SU-DHL-6 (cell line): ENCODE data around the gene PTPRE.

Experiments used
- H2AFZ ChIP-seq: fragments of 200-600 bp; sonication (generic); 2 replicates; pipeline ENCODE4 v1.6.1; 2014; ENCODE audit warnings: low read depth, mild to moderate bottlenecking, moderate library complexity, mixed read lengths, antibody characterized with exemption, low read length; ENCODE audit not compliant: severe bottlenecking
- H3F3A ChIP-seq: fragments of 200-600 bp; shearing (Covaris generic); 2 replicates; pipeline ENCODE4 v1.6.0; 2016; ENCODE audit warnings: antibody characterized with exemption, mild to moderate bottlenecking; ENCODE audit not compliant: insufficient read depth
- H3K27ac ChIP-seq: fragments of 200-600 bp; sonication (generic); 2 replicates; pipeline ENCODE4 v1.5.1; 2016; ENCODE audit warnings: low read depth, mild to moderate bottlenecking, low read length, moderate library complexity, mixed read lengths
- H3K27me3 ChIP-seq: fragments of 200-600 bp; sonication (generic), shearing (Covaris generic); 2 replicates; pipeline ENCODE4 v1.6.0; 2014; ENCODE audit warnings: mild to moderate bottlenecking, low read length
- H3K36me3 ChIP-seq: fragments of 200-600 bp; sonication (generic); 2 replicates; pipeline ENCODE4 v1.6.1; 2014; ENCODE audit warnings: mild to moderate bottlenecking, low read length, mixed read lengths
- H3K4me2 ChIP-seq: fragments of 300-600, 200-600 bp; shearing (Covaris generic), sonication (generic); 2 replicates; pipeline ENCODE4 v1.6.0; 2014; ENCODE audit warnings: low read length, low read depth, mild to moderate bottlenecking; ENCODE audit not compliant: poor library complexity, severe bottlenecking
- H3K4me3 ChIP-seq: fragments of 200-600 bp; sonication (generic); 2 replicates; pipeline ENCODE4 v1.5.1; 2014; ENCODE audit warnings: antibody characterized with exemption, low read length, mild to moderate bottlenecking, mixed read lengths; ENCODE audit not compliant: insufficient read depth, poor library complexity, severe bottlenecking
- H3K79me2 ChIP-seq: fragments of 200-600 bp; sonication (generic); 2 replicates; pipeline ENCODE4 v1.6.1; 2014; ENCODE audit warnings: mild to moderate bottlenecking, low read length, moderate library complexity; ENCODE audit not compliant: insufficient read depth
- H3K9ac ChIP-seq: fragments of 200-600 bp; sonication (generic); 2 replicates; pipeline ENCODE4 v1.7.0; 2014; ENCODE audit warnings: mild to moderate bottlenecking, low read length
- H3K9me2 ChIP-seq: fragments of 200-600 bp; sonication (generic); replicated peaks from 2 replicates; pipeline ENCODE4 v1.6.1; 2014; ENCODE audit warnings: low read length; ENCODE audit not compliant: insufficient read depth
- H3K9me3 ChIP-seq: fragments of 200-600 bp; sonication (generic); 2 replicates; pipeline ENCODE4 v1.6.1; 2014; ENCODE audit warnings: low read length, mixed read lengths; ENCODE audit not compliant: insufficient read depth
- H4K20me1 ChIP-seq: fragments of 200-600 bp; sonication (generic); 2 replicates; pipeline ENCODE4 v1.6.1; 2014; ENCODE audit warnings: low read depth, mild to moderate bottlenecking, antibody characterized with exemption, low read length, moderate library complexity, mixed read lengths
- EZH2phosphoT487 ChIP-seq: fragments of 200-600 bp; sonication (generic), shearing (Covaris generic); conservative IDR thresholded peaks from 2 replicates; pipeline ENCODE4 v1.6.1; 2018; ENCODE audit warnings: mild to moderate bottlenecking, antibody characterized with exemption, low read length, moderate library complexity, mixed read lengths
- TF ChIP-seq, protein P1 (sequence below): fragments of 200-600 bp; sonication (generic); IDR thresholded peaks from one replicate; pipeline ENCODE4 v1.5.1; 2017; ENCODE audit warnings: antibody characterized with exemption, mild to moderate bottlenecking, low read length, moderate library complexity; ENCODE audit not compliant: insufficient read depth, poor library complexity, severe bottlenecking

The PTPRE gene

DNA sequence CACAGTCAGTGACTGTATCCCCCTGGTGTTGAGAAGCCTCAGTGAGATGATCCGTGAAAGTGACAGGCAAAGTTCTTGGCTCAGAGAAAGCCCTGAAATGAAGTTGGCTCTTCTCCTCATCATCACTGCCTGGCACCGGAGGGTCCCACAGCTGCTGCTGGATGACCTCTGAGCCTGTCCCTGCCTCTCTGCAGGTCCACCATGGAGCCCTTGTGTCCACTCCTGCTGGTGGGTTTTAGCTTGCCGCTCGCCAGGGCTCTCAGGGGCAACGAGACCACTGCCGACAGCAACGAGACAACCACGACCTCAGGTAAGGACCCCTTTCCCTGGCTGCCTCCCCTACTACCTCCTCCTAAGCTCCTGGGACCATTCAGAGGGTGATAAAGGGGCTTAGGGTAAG is 133.8 kb downstream of the PTPRE start:
- H3K79me2 ChIP-seq, result no peaks in the 10 kb centered on the region
- H4K20me1 ChIP-seq, result no peaks in the 10 kb centered on the region
- no peaks in the 10 kb centered on the region for H3K27me3 ChIP-seq
- no peaks in the 10 kb centered on the region for H3K36me3 ChIP-seq
- H3K9me2 ChIP-seq, result no peaks in the 10 kb centered on the region
- TF ChIP-seq EZH2phosphoT487, result no peak
- TF ChIP-seq, protein P1, sequence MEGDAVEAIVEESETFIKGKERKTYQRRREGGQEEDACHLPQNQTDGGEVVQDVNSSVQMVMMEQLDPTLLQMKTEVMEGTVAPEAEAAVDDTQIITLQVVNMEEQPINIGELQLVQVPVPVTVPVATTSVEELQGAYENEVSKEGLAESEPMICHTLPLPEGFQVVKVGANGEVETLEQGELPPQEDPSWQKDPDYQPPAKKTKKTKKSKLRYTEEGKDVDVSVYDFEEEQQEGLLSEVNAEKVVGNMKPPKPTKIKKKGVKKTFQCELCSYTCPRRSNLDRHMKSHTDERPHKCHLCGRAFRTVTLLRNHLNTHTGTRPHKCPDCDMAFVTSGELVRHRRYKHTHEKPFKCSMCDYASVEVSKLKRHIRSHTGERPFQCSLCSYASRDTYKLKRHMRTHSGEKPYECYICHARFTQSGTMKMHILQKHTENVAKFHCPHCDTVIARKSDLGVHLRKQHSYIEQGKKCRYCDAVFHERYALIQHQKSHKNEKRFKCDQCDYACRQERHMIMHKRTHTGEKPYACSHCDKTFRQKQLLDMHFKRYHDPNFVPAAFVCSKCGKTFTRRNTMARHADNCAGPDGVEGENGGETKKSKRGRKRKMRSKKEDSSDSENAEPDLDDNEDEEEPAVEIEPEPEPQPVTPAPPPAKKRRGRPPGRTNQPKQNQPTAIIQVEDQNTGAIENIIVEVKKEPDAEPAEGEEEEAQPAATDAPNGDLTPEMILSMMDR, result no peak
- no peaks in the 10 kb centered on the region for H3K9me3 ChIP-seq
- no peak overlapping the region for H3K4me2 ChIP-seq
- no peak overlapping the region for H3K27ac ChIP-seq
- no peak overlapping the region for H3K4me3 ChIP-seq
- H2AFZ ChIP-seq, result no peak overlapping the region
- no peak overlapping the region for H3K9ac ChIP-seq
- H3F3A ChIP-seq, result no peaks in the 10 kb centered on the region

DNA sequence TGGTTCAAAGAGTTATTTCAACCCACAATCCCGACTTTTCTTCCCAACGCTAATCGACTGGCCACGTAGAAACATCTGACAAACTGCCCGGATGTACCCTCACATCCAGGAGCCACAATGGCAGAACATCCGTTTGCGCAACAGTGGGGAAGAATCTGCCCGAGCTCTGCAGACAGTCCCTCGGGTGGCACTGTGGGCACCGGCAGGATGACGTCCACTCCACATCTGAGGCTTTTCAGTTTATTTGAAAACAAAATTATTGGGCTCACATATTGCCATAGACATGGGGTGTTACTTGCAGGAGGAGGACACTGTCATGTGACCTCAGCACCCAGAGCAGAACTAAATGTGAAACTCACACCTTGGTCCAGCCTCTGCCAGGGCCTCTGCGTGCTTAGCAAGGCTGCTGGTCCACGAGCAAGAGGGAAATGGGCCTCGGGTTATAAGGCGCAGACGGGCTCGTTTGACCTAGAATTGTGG is 135.3 kb downstream of the PTPRE start:
- Histone ChIP-seq H3K27ac (no peak overlapping the region), H3K36me3 (no peaks in the 10 kb centered on the region), H3K9ac (no peak overlapping the region), H3F3A (no peaks in the 10 kb centered on the region), H3K4me3 (no peak overlapping the region), H3K4me2 (no peak overlapping the region), H3K9me2 (no peaks in the 10 kb centered on the region), H4K20me1 (no peaks in the 10 kb centered on the region), H3K9me3 (no peaks in the 10 kb centered on the region), H3K79me2 (no peaks in the 10 kb centered on the region), H3K27me3 (no peaks in the 10 kb centered on the region), H2AFZ (no peak overlapping the region)
- no peak for TF ChIP-seq EZH2phosphoT487
- TF ChIP-seq, protein P1, result no peak

DNA sequence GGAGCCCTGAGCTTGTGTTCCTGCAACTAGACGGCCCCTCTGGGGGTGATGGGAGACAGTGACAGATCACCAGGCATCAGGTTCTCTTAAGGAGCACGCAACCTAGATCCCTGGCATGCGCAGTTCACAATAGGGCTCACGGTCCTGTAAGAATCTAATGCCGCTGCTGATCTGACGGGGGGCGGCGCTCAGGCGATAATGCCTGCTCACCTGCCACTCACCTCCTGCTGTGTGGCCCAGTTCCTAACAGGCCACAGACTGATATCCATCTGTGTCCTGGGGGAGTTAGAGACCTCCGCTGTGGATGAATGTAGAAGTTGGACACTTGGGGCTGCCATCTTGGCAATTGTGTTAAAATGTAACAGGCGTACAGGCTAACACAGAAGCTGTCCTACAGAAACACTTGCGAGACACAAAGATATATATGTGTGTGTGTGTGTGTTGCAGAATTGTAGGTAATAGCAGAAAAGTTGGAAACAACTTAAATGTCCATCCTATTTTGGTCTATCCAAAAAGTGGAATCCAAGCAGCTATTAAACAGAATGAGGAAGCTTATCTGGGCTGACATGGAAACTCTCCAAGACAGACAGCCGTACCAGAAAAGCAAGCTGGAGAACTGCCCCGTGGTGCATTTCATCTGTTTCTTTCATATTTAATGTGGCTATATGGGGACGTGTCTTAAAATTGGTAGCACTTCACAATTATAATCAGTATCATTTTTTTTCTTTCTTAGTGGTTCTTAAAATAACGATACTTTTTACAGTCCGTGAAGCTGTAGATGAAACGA is 136.5 kb downstream of the PTPRE start:
- no peaks in the 10 kb centered on the region for H4K20me1 ChIP-seq
- H3F3A ChIP-seq, result peaks cover 5% of the 10 kb centered on the region; the same call in 1 of the 2 replicates
- H3K4me3 ChIP-seq, result no peak overlapping the region

More for the DNA sequence above, 136.5 kb downstream of the PTPRE start:
- Histone ChIP-seq H3K27ac (no peak overlapping the region), H3K36me3 (no peaks in the 10 kb centered on the region), H2AFZ (no peak overlapping the region), H3K9me2 (no peaks in the 10 kb centered on the region), H3K9me3 (no peaks in the 10 kb centered on the region), H3K9ac (no peak overlapping the region), H3K27me3 (no peaks in the 10 kb centered on the region), H3K4me2 (no peak overlapping the region), H3K79me2 (no peaks in the 10 kb centered on the region)
- TF ChIP-seq EZH2phosphoT487, result no peak
- TF ChIP-seq, protein P1, result no peak
